ENCODE measurements around the gene ICA1. TPM values are rescaled to one million over a fixed set of nuclear protein-coding genes. Genes with fewer than 3 reads are reported as not detected.

Gene ICA1
- total RNA-seq, 6 donors from 2014 or later = 19.3 to 85.4 (median 44.6) TPM

GRCh38 chr7:8114175-8114574 is 147.8 kb downstream of the ICA1 start:
- Histone ChIP-seq H3K27ac (no peak overlapping the region), H3K4me1 (no peaks in the 10 kb centered on the region), H3K9me3 (no peaks in the 10 kb centered on the region), H3K36me3 (peaks cover 0 to 7% (median 1%) of the 10 kb centered on the region in 4 donors), H3K4me3 (no peak overlapping the region), H3K27me3 (no peaks in the 10 kb centered on the region)
- ATAC-seq (ENCODE audit: low FRiP score in 2 of 2) (no peak), DNase-seq (no peak)
- 81 to 86% methylated on average over 4 of the region's 4 CpGs for WGBS, 2 donors
- TF ChIP-seq POLR2AphosphoS5 (IDR thresholded peaks at IDR 0.05) (no peak), EP300 (IDR thresholded peaks at IDR 0.05) (no peak), POLR2A (IDR thresholded peaks at IDR 0.05) (no peak), CTCF (IDR thresholded peaks at IDR 0.05) (no peak)

DNA sequence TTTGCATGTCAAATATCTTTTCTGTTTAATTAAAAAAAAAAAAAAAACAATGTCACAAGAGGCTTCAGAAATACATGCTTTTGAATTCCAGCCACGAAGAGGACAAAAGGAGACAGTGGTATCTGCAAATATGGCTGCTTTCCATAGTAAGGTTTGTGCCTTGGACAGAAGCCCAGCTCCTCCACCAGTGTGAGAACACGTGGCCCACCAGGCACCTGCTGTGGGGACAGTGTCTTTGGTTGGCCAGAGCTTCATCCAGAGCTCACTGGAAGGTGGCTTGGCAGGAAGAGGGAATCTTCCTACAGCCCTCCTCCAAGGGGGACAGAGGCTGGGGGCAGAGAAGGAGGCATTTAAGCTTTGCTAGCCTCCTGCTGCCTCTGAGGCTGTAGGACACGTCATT is 148.8 kb downstream of the ICA1 start:
- Histone ChIP-seq H3K27ac (no peak overlapping the region), H3K36me3 (peaks cover 0 to 4% (median 0%) of the 10 kb centered on the region in 4 donors), H3K9me3 (no peaks in the 10 kb centered on the region), H3K27me3 (no peaks in the 10 kb centered on the region), H3K4me1 (no peaks in the 10 kb centered on the region), H3K4me3 (no peak overlapping the region)
- no peak for TF ChIP-seq CTCF (IDR thresholded peaks at IDR 0.05)
- TF ChIP-seq EP300 (IDR thresholded peaks at IDR 0.05) = no peak
- TF ChIP-seq POLR2A (IDR thresholded peaks at IDR 0.05) = no peak
- TF ChIP-seq POLR2AphosphoS5 (IDR thresholded peaks at IDR 0.05) = no peak
- WGBS, 2 donors = 96% methylated on average over 3 of the region's 3 CpGs
- no peak for DNase-seq
- ATAC-seq (ENCODE audit: low FRiP score in 2 of 2) = no peak

GRCh38 chr7:8112685-8113084 is 149.3 kb downstream of the ICA1 start:
- no peaks in the 10 kb centered on the region for H3K27me3 ChIP-seq
- no peak overlapping the region for H3K4me3 ChIP-seq
- peaks cover 0 to 4% (median 0%) of the 10 kb centered on the region in 4 donors for H3K36me3 ChIP-seq
- H3K9me3 ChIP-seq = no peaks in the 10 kb centered on the region
- no peaks in the 10 kb centered on the region for H3K4me1 ChIP-seq
- 89% methylated on average over 1 of the region's 2 CpGs; no CpG with 5 or more reads in 1 of the 2 donors for WGBS, 2 donors
- ATAC-seq (ENCODE audit: low FRiP score in 2 of 2) = no peak
- TF ChIP-seq POLR2A (IDR thresholded peaks at IDR 0.05) = no peak
- no peak for TF ChIP-seq CTCF (IDR thresholded peaks at IDR 0.05)
- TF ChIP-seq POLR2AphosphoS5 (IDR thresholded peaks at IDR 0.05) = no peak
- no peak for TF ChIP-seq EP300 (IDR thresholded peaks at IDR 0.05)
- H3K27ac ChIP-seq = no peak overlapping the region
- DNase-seq = no peak

GRCh38 chr7:8111282-8111960 is 150.5 kb downstream of the ICA1 start:
- no peaks in the 10 kb centered on the region for H3K27me3 ChIP-seq
- DNase-seq = no peak
- H3K9me3 ChIP-seq = no peaks in the 10 kb centered on the region
- no peaks in the 10 kb centered on the region for H3K4me1 ChIP-seq
- 69 to 76% methylated on average over 10 to 11 of the region's 11 CpGs for WGBS, 2 donors
- TF ChIP-seq CTCF (IDR thresholded peaks at IDR 0.05) (no peak), EP300 (IDR thresholded peaks at IDR 0.05) (no peak), POLR2AphosphoS5 (IDR thresholded peaks at IDR 0.05) (no peak), POLR2A (IDR thresholded peaks at IDR 0.05) (no peak)
- no peak for ATAC-seq (ENCODE audit: low FRiP score in 2 of 2)
- no peak overlapping the region for H3K4me3 ChIP-seq
- H3K36me3 ChIP-seq = peaks cover 0 to 4% (median 0%) of the 10 kb centered on the region in 4 donors
- no peak overlapping the region for H3K27ac ChIP-seq
